Mesodermal cell (in vitro differentiated cells): ENCODE measurements around the gene TTLL6.

Source experiments
- H3K27ac ChIP-seq: 2 replicates; pipeline ENCODE4 v1.7.0; 2013; ENCODE audit warnings: mild to moderate bottlenecking, low read depth, low read length, moderate library complexity; ENCODE audit not compliant: severe bottlenecking
- H3K36me3 ChIP-seq: 2 replicates; pipeline ENCODE4 v1.7.1; 2013; ENCODE audit warnings: mild to moderate bottlenecking, low read length, moderate library complexity; ENCODE audit not compliant: control insufficient read depth, insufficient read depth
- H3K4me1 ChIP-seq: one replicate; pipeline ENCODE4 v1.7.1; 2013; ENCODE audit warnings: mild to moderate bottlenecking, low read length; ENCODE audit not compliant: insufficient read depth, control insufficient read depth, poor library complexity, severe bottlenecking
- H3K4me3 ChIP-seq: 2 replicates; pipeline ENCODE4 v1.7.0; 2013; ENCODE audit warnings: low read length, control low read depth, mild to moderate bottlenecking; ENCODE audit not compliant: insufficient read depth, poor library complexity, severe bottlenecking; ENCODE audit errors: extremely low read depth
- H3K9me3 ChIP-seq: 2 replicates; pipeline ENCODE4 v1.7.1; 2013; ENCODE audit warnings: mild to moderate bottlenecking, low read length, moderate library complexity; ENCODE audit not compliant: control insufficient read depth
- WGBS, 2 experiments: methylation state at CpG; one replicate each; pipeline ENCODE4 v1.1.5; 2013; ENCODE audit warnings: missing lambda C conversion rate in 2 of 2; ENCODE audit not compliant: insufficient coverage in 2 of 2; 5-methylcytosine and 5-hydroxymethylcytosine counted together

TTLL6 gene

DNA sequence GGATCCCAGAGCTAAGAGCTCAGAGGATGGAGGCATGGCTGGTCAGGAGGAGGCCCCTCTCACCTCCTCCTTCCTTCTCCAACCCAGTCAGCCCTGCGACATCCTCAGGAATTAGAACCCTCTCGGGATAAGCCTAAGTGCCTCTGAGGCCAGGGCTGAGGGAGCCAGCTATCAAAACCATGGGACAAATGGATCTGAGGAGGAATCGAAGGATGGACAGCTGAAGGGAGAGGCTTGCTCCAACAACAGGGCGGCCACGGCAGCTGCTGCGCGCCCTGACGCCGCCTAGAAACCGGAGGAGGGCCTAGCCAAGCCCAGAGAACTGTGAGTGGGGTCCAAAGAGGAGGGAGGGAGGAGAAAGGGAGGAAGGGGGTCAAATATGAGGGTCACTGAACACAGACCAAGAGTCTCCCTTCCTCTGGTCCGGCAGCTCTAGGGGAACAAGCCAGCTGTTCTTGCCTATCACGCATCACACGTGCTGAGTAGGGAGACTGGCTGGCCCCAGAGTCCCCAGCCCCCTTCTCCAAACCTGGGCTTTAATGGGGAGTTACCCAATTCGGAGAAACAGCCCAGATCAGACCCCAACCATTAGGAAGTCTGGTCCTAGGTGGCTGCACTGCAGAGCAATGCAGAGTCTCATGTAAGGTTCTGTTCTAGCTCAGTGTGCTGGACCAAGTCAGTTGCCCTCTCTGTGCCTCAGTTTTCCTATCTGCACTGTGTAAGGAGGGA, 82.5 kb downstream of the TTLL6 start:
- Histone ChIP-seq H3K9me3 (no peaks in the 10 kb centered on the region), H3K4me3 (no peak overlapping the region), H3K4me1 (peaks cover 2% of the 10 kb centered on the region), H3K36me3 (no peaks in the 10 kb centered on the region), H3K27ac (no peak overlapping the region)
- 16 to 18% methylated on average over 10 to 12 of the region's 14 CpGs for WGBS, 2 experiments

DNA sequence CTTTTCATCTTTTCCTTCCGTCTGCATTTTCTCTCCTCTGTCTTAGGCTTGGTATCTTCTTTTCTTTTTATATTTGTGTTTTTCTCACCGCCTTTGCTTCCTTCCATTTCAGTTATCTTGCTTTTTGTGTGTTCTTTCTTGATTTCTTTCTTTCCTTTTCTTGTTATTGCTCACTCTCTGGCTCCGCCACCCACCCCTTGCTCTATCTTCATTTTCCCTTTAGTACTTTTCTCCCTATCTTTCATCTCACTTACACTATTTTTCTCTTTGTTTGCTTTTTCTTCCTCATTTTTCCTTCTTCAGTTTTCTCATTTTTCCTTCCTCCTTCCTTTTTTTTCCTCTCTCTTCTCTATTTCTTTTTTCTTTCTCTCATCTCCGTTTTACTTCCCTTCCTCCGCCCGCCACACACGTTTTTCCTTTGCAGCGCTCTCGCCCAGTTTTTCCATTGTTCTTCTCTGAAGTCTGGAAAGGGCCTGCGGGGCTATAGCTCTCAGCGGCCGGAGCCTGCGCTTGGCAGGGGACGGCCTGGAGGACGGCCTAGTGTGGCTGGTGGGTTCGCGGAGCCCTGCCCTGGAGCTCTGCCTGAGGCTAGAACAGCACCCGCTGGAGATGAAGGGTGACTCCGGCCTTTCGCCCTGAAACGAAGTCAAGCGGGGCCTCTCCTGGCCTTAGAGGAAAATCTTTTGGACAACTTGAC, 83.2 kb downstream of the TTLL6 start:
- H3K9me3 ChIP-seq: no peaks in the 10 kb centered on the region
- peaks cover 8% of the 10 kb centered on the region for H3K4me1 ChIP-seq
- no peak overlapping the region for H3K4me3 ChIP-seq
- H3K36me3 ChIP-seq: no peaks in the 10 kb centered on the region
- WGBS, 2 experiments: 10 to 16% methylated on average over 11 to 16 of the region's 22 CpGs
- no peak overlapping the region for H3K27ac ChIP-seq

DNA sequence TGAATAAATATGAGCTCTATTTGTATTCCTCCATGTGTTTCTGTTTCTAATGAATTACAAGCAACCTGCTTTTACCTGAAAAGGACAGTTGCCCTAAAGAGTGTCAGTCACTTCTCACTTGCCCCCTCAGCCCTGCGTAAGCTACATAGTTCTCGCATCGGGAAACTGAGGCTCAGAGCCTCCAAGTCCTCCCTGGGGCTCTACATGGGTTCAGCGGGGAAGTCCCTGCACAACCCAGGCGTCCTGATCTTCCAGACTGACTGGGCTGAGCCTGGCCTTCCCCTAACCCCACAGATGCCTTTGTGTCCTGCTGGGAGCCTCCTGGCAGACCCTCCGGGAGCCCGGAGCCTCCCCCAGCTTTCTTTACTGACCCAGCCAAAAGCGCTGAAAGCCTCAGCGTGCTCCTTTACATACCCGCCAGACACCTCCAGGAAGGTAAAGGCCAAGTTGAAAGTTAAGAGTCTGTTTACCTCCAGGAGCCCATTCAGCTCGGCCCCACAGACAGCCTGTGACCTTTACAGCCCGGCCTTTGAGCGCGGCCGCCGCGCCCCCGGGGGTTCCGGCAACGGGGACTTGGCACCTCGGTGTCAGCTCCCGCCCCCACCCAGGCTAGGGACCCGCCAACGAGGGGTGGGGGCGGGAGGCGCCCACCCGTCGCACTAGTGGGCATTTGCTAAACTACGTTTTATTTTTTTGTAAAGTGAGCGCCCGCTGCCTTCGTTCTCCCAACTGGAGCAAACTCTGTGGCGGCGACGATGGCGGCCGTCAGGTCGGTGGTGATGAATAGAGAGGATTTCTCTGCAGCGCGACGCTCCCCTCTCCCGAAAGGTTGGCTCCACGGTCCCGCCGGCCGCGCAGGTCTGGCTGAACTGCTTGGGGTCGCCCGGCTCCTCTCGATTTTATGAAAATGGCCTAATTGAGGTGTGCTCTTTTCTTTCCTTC, 84.1 kb downstream of the TTLL6 start:
- WGBS, 2 experiments: 1 to 4% methylated on average over 14 to 35 of the region's 50 CpGs

DNA sequence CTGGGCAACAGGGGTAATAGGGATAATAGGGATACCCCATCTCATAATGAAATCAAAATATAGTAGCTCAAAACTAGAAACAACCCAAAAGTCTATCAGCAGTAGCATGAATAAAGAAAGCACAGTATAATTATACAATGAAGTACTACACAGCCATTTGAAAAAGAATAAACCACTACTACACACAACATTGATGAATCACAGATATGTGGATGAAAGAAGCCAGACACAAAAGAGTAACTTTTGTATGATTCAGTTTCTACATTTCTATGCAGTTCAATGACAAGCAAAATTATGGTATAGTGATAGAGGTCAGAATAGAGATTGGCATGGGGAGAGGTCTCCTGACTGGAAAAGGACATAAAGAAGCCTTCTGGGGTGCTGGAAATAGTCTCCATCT, 85.7 kb downstream of the TTLL6 start:
- Histone ChIP-seq H3K4me1 (peaks cover 11% of the 10 kb centered on the region), H3K9me3 (no peaks in the 10 kb centered on the region), H3K4me3 (no peak overlapping the region), H3K36me3 (no peaks in the 10 kb centered on the region), H3K27ac (no peak overlapping the region)

More for the DNA sequence above, 84.1 kb downstream of the TTLL6 start:
- Histone ChIP-seq H3K9me3 (no peaks in the 10 kb centered on the region), H3K4me3 (no peak overlapping the region), H3K36me3 (no peaks in the 10 kb centered on the region), H3K4me1 (peaks cover 11% of the 10 kb centered on the region), H3K27ac (no peak overlapping the region)

DNA sequence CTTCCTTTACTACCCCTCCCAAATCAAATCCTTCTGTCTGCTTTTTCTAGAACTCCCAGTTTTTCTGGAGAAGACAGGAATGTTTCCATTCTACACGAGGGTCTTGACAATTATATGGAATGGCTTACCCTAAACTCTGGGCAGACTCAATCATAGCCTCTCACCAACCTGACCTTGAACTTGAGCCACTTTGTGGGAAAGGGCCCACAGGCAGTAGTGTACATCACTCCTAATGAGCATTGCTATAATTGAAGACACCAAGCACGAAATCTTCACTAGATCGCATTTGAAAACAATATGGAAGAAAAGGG, 86.8 kb downstream of the TTLL6 start:
- Histone ChIP-seq H3K36me3 (no peaks in the 10 kb centered on the region), H3K4me1 (peaks cover 11% of the 10 kb centered on the region), H3K9me3 (no peaks in the 10 kb centered on the region), H3K4me3 (no peak overlapping the region), H3K27ac (no peak overlapping the region)
- 17% methylated on average over 1 of the region's 3 CpGs; no CpG with 5 or more reads in 1 of the 2 experiments for WGBS, 2 experiments

DNA sequence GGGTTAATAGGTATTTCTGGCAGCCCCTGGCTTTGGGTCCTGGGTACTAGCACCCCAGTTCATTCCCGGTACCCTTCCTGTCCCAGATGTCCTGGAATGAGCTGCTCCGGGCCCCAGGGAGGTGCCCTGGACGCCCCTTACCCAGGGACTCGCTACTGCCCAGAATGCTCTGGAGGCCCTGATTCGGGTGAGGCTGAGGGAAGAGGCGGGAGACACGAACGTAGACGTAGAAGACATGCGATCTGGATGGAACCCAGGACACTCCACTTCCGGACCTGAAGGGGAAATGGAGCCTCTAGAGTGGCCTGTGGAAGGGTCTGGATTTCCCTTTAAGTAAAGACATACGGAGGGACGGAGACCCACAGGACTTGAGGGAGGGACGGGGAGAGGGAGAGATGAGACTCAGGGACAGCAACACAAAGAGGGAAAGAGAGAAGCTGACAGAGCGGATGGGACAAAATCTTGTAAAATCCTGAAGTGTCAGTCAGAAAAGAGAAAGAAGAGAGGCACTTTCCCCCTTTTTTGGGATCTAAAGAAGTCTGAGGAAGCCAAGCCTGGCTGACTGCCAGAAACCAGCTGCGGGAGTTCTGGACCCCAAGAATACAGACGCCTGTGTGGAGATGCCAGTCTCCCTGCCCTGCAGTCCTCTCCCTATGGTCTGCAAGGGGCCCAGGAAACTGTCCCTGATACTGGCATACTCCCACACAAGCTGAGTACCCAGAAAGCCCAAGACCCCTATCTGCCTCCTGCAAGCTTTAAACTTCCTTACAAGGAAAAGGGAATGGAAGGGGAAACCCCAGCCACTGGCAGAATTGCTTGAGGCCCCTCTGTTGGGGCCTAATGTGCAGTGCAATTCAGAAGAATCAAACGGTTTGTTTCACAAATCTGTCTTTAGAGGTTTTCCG, 87.4 kb downstream of the TTLL6 start:
- H3K4me3 ChIP-seq: peak overlapping the region; percentile 36
- peaks cover 13% of the 10 kb centered on the region for H3K4me1 ChIP-seq
- no peak overlapping the region for H3K27ac ChIP-seq
- 11 to 12% methylated on average over 19 of the region's 19 CpGs for WGBS, 2 experiments
- H3K36me3 ChIP-seq: no peaks in the 10 kb centered on the region
- no peaks in the 10 kb centered on the region for H3K9me3 ChIP-seq

DNA sequence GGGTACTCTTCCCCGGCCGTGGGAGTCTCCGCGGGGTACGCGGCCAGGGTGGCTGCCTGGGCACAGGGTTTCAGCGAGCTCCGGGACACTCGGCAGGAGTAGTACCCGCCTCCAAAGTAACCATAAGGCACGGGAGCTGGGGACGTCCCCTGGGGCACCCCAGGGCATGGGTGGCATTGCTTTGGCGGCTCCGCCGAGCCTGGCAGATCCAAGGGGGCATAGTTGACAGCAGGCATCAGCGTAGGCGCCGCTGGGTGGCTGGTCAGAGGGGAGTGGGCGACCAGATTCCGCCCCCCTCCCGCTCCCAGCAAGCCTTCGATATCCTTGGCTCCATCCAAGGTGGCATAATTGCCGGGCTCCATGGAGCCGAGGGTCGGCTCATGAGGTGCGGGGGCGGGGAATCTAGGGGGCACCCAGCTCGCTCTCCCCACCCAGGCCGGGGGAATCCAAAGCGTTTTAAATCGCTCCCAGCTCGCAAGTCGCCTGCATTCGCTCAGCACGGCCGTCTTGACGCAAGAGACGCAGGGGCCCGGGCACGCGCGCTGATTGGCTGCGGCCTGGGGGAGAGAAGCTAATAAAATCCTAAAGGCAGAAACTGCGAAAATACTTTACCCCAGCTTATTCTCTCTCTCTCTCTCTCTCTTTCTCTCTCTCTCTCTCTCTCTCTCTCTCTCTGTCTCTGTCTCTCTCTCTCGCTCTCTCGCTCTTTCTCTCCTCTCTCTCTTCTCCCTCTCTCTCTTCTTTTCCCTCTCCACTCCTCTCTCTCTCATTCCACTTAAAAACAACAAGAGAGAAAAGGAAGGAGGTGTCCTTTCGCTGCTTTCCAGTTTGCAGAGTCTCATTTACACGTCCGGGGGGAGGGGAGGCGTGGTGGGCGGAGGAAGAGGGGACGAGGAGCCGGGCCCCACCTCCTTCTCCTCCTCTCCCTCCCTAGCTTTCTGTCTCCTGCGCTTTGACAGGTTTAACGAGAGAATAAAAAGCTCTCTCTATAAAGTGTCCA, 88.5 kb downstream of the TTLL6 start, which contains the start of gene HOXB13:
HOXB13 (minus strand) TSS at position 519 of the 1,000 bp plus-strand sequence; CDS start at position 362, 157 bp downstream.
- H3K27ac ChIP-seq: no peak within 1 kb of the TSS
- no peaks in the 10 kb centered on the region for H3K9me3 ChIP-seq
- 7% methylated on average over 41 to 42 of the region's 55 CpGs for WGBS, 2 experiments
- H3K4me1 ChIP-seq: peaks cover 17% of the 10 kb centered on the region
- H3K4me3 ChIP-seq: peak within 1 kb of the TSS; percentile 36
- no peaks in the 10 kb centered on the region for H3K36me3 ChIP-seq

DNA sequence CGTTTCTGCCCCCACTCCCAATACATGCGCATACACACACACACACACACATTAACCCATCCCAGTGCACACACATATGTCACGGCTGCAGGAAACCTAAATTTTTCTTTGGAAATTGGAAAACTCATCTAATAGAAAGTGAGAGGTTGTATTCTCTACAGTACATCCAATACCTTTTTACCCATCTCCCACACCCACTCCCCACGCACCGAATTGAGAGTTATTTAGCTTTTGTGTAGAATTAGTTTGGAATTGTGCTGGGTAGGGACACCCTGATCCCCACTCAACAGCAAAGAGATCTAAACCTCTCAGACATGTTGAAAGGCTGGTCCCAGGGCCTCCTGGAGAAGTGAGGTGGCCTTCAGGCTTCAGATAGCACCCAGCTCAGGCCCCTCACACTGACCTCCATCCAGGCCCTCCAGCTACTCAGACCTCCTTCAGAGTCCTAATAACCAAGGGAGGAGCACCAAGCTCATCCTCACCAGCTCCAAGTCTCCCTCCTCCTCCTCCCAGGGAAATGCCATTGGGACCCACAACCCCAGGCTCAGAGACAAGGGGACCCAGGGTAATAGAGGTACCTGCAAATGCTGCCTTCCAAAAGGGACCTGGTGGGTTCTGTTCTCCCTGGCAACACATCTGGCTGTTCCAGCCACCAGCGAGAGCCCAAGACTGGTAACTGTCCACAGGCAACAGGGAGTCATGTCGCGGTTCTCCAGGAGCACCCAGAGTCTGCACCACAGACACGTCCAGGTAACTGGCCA, 89.4 kb downstream of the TTLL6 start:
- H3K27ac ChIP-seq: no peak overlapping the region
- H3K4me1 ChIP-seq: peaks cover 20% of the 10 kb centered on the region
- no peaks in the 10 kb centered on the region for H3K9me3 ChIP-seq
- H3K4me3 ChIP-seq: peak overlapping the region; percentile 36
- no peaks in the 10 kb centered on the region for H3K36me3 ChIP-seq
- WGBS, 2 experiments: 43 to 45% methylated on average over 4 to 6 of the region's 9 CpGs

DNA sequence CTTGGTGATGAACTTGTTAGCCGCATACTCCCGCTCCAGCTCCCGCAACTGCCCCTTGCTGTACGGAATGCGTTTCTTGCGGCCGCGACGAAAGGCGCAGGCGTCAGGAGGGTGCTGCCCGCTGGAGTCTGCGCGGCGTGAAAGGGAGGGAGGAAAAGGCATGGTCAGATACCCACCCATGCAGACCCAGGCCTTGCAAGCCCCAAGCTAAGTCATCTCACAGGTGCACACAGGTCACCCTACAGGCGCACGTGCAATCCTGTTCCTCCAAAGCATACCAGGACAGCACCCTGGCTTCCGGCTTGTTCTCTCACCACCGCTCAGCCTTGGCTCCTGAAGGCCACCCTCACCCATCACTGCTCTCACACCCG, 90.1 kb downstream of the TTLL6 start:
- H3K4me3 ChIP-seq: no peak overlapping the region
- H3K9me3 ChIP-seq: no peaks in the 10 kb centered on the region
- WGBS, 2 experiments: 46 to 75% methylated on average over 8 to 16 of the region's 20 CpGs
- no peak overlapping the region for H3K27ac ChIP-seq
- no peaks in the 10 kb centered on the region for H3K36me3 ChIP-seq
- peaks cover 20% of the 10 kb centered on the region for H3K4me1 ChIP-seq
